ENCODE measurements around the gene SUPT20H. TPM values are rescaled to one million over a fixed set of nuclear protein-coding genes. Genes with fewer than 3 reads are reported as not detected.

Gene SUPT20H
- polyA plus RNA-seq, 1 donor from 2014 or later: 89.2 TPM

DNA sequence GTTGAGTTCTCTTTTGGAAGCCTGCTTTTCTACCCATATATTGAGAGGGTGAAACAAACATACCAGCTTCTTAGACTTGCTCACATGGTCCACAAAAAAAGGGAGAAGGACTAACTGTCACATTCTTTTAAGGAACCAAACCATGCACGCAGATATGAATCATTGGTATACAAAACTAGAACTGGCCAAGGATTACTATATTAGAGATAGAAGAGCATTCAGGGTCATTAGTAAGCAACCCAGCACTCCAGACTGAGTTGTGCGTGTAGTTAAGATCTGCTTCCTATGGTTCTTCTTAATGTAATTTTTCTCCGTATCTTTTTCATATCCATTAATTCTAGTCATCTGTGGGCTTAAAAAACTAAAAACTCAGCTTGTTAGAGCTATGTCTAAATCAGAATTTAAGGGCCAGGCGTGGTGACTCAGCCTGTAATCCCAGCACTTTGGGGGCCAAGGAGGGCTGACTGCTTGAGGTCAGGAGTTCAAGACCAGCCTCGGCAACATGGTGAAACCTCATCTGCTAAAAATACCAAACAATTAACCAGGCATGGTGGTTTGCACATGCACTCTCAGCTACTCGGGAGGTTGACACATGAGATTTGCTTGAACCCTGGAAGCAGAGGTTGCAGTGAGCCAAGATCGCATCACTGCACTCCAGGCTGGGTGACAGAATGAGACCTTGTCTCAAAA, 80.0 kb downstream of the SUPT20H start:
- Histone ChIP-seq H3K79me2 (replicated peaks; ENCODE audit: insufficient read depth, low read length) (no peaks in the 10 kb centered on the region), H4K20me1 (ENCODE audit: insufficient read depth) (no peaks in the 10 kb centered on the region), H3K9me3 (ENCODE audit: low read length) (no peaks in the 10 kb centered on the region), H3K9me2 (ENCODE audit: insufficient read depth, low read length) (no peaks in the 10 kb centered on the region), H3K36me3 (ENCODE audit: insufficient read depth, low read length) (peaks cover 12% of the 10 kb centered on the region), H3K27me3 (ENCODE audit: insufficient read depth, low read depth, low read length) (no peaks in the 10 kb centered on the region), H3K4me3 (ENCODE audit: low read length) (no peak overlapping the region), H3K4me2 (ENCODE audit: low read length) (no peak overlapping the region), H3K27ac (ENCODE audit: low read length) (no peak overlapping the region), H3K9ac (ENCODE audit: low read length) (no peak overlapping the region), H2AFZ (ENCODE audit: low read depth, low read length) (no peak overlapping the region), H3F3A (ENCODE audit: insufficient read depth, low read length, poor library complexity, severe bottlenecking) (no peaks in the 10 kb centered on the region)
- TF ChIP-seq, protein P1, sequence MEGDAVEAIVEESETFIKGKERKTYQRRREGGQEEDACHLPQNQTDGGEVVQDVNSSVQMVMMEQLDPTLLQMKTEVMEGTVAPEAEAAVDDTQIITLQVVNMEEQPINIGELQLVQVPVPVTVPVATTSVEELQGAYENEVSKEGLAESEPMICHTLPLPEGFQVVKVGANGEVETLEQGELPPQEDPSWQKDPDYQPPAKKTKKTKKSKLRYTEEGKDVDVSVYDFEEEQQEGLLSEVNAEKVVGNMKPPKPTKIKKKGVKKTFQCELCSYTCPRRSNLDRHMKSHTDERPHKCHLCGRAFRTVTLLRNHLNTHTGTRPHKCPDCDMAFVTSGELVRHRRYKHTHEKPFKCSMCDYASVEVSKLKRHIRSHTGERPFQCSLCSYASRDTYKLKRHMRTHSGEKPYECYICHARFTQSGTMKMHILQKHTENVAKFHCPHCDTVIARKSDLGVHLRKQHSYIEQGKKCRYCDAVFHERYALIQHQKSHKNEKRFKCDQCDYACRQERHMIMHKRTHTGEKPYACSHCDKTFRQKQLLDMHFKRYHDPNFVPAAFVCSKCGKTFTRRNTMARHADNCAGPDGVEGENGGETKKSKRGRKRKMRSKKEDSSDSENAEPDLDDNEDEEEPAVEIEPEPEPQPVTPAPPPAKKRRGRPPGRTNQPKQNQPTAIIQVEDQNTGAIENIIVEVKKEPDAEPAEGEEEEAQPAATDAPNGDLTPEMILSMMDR (IDR thresholded peaks at IDR 0.05; ENCODE audit: poor library complexity, severe bottlenecking): no peak
- TF ChIP-seq RAD21 (conservative IDR thresholded peaks at IDR 0.05) (no peak), EZH2 (IDR thresholded peaks at IDR 0.05; ENCODE audit: borderline replicate concordance, insufficient read depth, low read length, poor library complexity, severe bottlenecking) (no peak), POLR2AphosphoS5 (IDR thresholded peaks at IDR 0.05) (no peak), MXI1 (conservative IDR thresholded peaks at IDR 0.05; ENCODE audit: poor library complexity, severe bottlenecking) (no peak), SMC3 (conservative IDR thresholded peaks at IDR 0.05; ENCODE audit: poor library complexity) (no peak), TAF1 (IDR thresholded peaks at IDR 0.05; ENCODE audit: low read depth) (no peak), REST (IDR thresholded peaks at IDR 0.05; ENCODE audit: borderline replicate concordance) (no peak), EP300 (conservative IDR thresholded peaks at IDR 0.05; ENCODE audit: poor library complexity, severe bottlenecking) (no peak)

DNA sequence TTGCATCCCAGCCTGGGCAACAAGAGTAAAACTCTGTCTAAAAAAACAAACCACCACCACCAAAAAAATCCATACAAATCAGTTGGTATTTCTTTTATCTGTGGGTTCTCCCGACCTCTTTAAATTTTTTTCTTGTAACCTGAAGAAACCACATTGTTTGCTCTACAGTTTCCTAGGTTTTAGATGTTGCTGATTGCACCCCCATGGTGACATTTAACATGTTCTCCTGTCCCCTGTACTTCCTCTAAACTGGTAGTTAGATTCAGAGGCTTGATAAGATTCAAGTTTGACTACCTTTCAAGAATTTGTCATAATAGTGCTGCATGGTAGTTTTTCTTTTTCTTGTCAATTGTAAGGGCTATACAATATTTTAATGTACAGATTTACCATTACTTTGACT, 84.3 kb downstream of the SUPT20H start:
- Histone ChIP-seq H3K4me3 (ENCODE audit: low read length) (no peak overlapping the region), H3K27me3 (ENCODE audit: insufficient read depth, low read depth, low read length) (no peaks in the 10 kb centered on the region), H4K20me1 (ENCODE audit: insufficient read depth) (no peaks in the 10 kb centered on the region), H2AFZ (ENCODE audit: low read depth, low read length) (no peak overlapping the region), H3K9me3 (ENCODE audit: low read length) (no peaks in the 10 kb centered on the region), H3K9me2 (ENCODE audit: insufficient read depth, low read length) (no peaks in the 10 kb centered on the region), H3K36me3 (ENCODE audit: insufficient read depth, low read length) (peaks cover 11% of the 10 kb centered on the region), H3K79me2 (replicated peaks; ENCODE audit: insufficient read depth, low read length) (no peaks in the 10 kb centered on the region), H3K27ac (ENCODE audit: low read length) (no peak overlapping the region), H3F3A (ENCODE audit: insufficient read depth, low read length, poor library complexity, severe bottlenecking) (no peaks in the 10 kb centered on the region), H3K9ac (ENCODE audit: low read length) (no peak overlapping the region), H3K4me2 (ENCODE audit: low read length) (no peak overlapping the region)
- no peak for TF ChIP-seq SMC3 (conservative IDR thresholded peaks at IDR 0.05; ENCODE audit: poor library complexity)
- TF ChIP-seq TAF1 (IDR thresholded peaks at IDR 0.05; ENCODE audit: low read depth): no peak
- TF ChIP-seq EP300 (conservative IDR thresholded peaks at IDR 0.05; ENCODE audit: poor library complexity, severe bottlenecking): no peak
- TF ChIP-seq RAD21 (conservative IDR thresholded peaks at IDR 0.05): no peak
- TF ChIP-seq, protein P1 (IDR thresholded peaks at IDR 0.05; ENCODE audit: poor library complexity, severe bottlenecking): no peak
- TF ChIP-seq MXI1 (conservative IDR thresholded peaks at IDR 0.05; ENCODE audit: poor library complexity, severe bottlenecking): no peak
- TF ChIP-seq EZH2 (IDR thresholded peaks at IDR 0.05; ENCODE audit: borderline replicate concordance, insufficient read depth, low read length, poor library complexity, severe bottlenecking): no peak
- no peak for TF ChIP-seq POLR2AphosphoS5 (IDR thresholded peaks at IDR 0.05)
- no peak for TF ChIP-seq REST (IDR thresholded peaks at IDR 0.05; ENCODE audit: borderline replicate concordance)

Data from neural cell (in vitro differentiated cells).